H1 (cell line): ENCODE measurements around the gene MAP4K4. TPM values are rescaled to one million over a fixed set of nuclear protein-coding genes. Genes with fewer than 3 reads are reported as not detected.

ENCODE experiments used
- CTCF ChIA-PET: fragments of 300-600 bp; sonication (Branson Sonifier 250); formaldehyde crosslinking; loops from one replicate; lab custom pipeline; 2021; ENCODE audit not compliant: partially characterized antibody; lab: Charles Lee
- POLR2A ChIA-PET: fragments of 300-600 bp; sonication (Branson Sonifier 250); formaldehyde crosslinking; loops from one replicate; lab custom pipeline; 2021; ENCODE audit warnings: inconsistent platforms; ENCODE audit not compliant: partially characterized antibody; lab: Charles Lee
- DNase-seq, 2 experiments: peaks; one replicate each; pipeline versions ENCODE4 v3.0.0 to v3.0.0-alpha.2; 2010 to 2022; ENCODE audit warnings: low spot score in 2 of 2, low read depth in 1 of 2, mixed read lengths in 1 of 2
- FAIRE-seq: peaks from 2 replicates; lab custom pipeline; 2011; peaks lifted over from hg19 to GRCh38; lab: Jason Lieb, UNC
- H2AFZ ChIP-seq: 2 replicates; pipeline ENCODE4 v1.8.1; 2012; ENCODE audit warnings: low read length, inconsistent platforms
- H2AK5ac ChIP-seq: 2 replicates; pipeline ENCODE4 v1.6.1; 2013; ENCODE audit warnings: low read depth, low read length
- H2BK120ac ChIP-seq: replicated peaks from 2 replicates; pipeline ENCODE3; 2013; ENCODE audit warnings: low read depth, low read length, inconsistent platforms
- H2BK12ac ChIP-seq: 2 replicates; pipeline ENCODE4 v1.6.1; 2013; ENCODE audit warnings: low read depth, low read length
- H2BK15ac ChIP-seq: 2 replicates; pipeline ENCODE4 v1.6.1; 2013; ENCODE audit warnings: low read length
- H2BK20ac ChIP-seq: 2 replicates; pipeline ENCODE4 v1.6.1; 2013; ENCODE audit warnings: low read length
- H2BK5ac ChIP-seq: 2 replicates; pipeline ENCODE4 v1.6.1; 2013; ENCODE audit warnings: low read depth, low read length
- H3K14ac ChIP-seq: 2 replicates; pipeline ENCODE4 v1.6.1; 2013; ENCODE audit warnings: inconsistent platforms; ENCODE audit not compliant: insufficient read length
- H3K18ac ChIP-seq: 2 replicates; pipeline ENCODE4 v1.6.1; 2013; ENCODE audit warnings: low read length; ENCODE audit errors: extremely low read depth
- H3K23ac ChIP-seq: 2 replicates; pipeline ENCODE4 v1.6.1; 2013; ENCODE audit warnings: inconsistent platforms; ENCODE audit not compliant: insufficient read length
- H3K23me2 ChIP-seq: 2 replicates; pipeline ENCODE4 v1.6.1; 2013; ENCODE audit warnings: low read depth, low read length
- H3K27ac ChIP-seq: 2 replicates; pipeline ENCODE4 v1.6.1; 2011; ENCODE audit warnings: low read depth, low read length, inconsistent platforms
- H3K27me3 ChIP-seq, 4 experiments: replicated peaks in 1 of 4; 1 replicate in 1 of 4; 2 replicates in 3 of 4; pipeline versions ENCODE4 v1.6.1 to v1.8.1; 2011 to 2013; ENCODE audit warnings: low read length in 3 of 4, mild to moderate bottlenecking in 3 of 4, inconsistent platforms in 2 of 4, mixed read lengths in 2 of 4, moderate library complexity in 1 of 4; ENCODE audit not compliant: control insufficient read depth in 3 of 4, insufficient read depth in 3 of 4; ENCODE audit errors: extremely low read depth in 1 of 4
- H3K36me3 ChIP-seq, 4 experiments: 2 replicates each; pipeline versions ENCODE4 v1.6.1 to v1.8.1; 2011 to 2013; ENCODE audit warnings: mild to moderate bottlenecking in 4 of 4, low read length in 3 of 4, moderate library complexity in 2 of 4, control low read depth in 1 of 4, inconsistent platforms in 1 of 4; ENCODE audit not compliant: insufficient read depth in 4 of 4, control insufficient read depth in 2 of 4
- H3K4ac ChIP-seq: replicated peaks from 2 replicates; pipeline ENCODE3; 2013; ENCODE audit warnings: low read length, low read depth, mixed read lengths, inconsistent platforms; ENCODE audit not compliant: insufficient read length
- H3K4me1 ChIP-seq, 4 experiments: replicated peaks in 1 of 4; 1 replicate in 1 of 4; 2 replicates in 3 of 4; pipeline versions ENCODE4 v1.6.1 to v1.8.1; 2011 to 2013; ENCODE audit warnings: low read length in 3 of 4, inconsistent platforms in 2 of 4, mixed read lengths in 1 of 4; ENCODE audit not compliant: insufficient read depth in 4 of 4, control insufficient read depth in 3 of 4
- H3K4me2 ChIP-seq, 2 experiments: 2 replicates each; pipeline versions ENCODE4 v1.6.1 to v1.8.1; 2011 to 2013; ENCODE audit warnings: low read depth in 2 of 2, low read length in 2 of 2, control low read depth in 1 of 2, inconsistent platforms in 1 of 2, mild to moderate bottlenecking in 1 of 2; ENCODE audit not compliant: insufficient read depth in 1 of 2
- H3K4me3 ChIP-seq, 4 experiments: fragments of 200-600, 300-600 bp in 1 of 4; sonication (generic), shearing (Covaris generic), sonication (Bioruptor Twin) in 1 of 4; 2 replicates each; pipeline versions ENCODE4 v1.5.1 to v1.8.1; 2011 to 2016; ENCODE audit warnings: low read length in 4 of 4, low read depth in 3 of 4, control low read depth in 2 of 4, inconsistent platforms in 2 of 4, mild to moderate bottlenecking in 2 of 4, mixed read lengths in 1 of 4, moderate library complexity in 1 of 4; ENCODE audit not compliant: insufficient read depth in 2 of 4; ENCODE audit errors: extremely low read depth in 1 of 4
- H3K56ac ChIP-seq: replicated peaks from 2 replicates; pipeline ENCODE3; 2013; ENCODE audit warnings: low read depth, mild to moderate bottlenecking, mixed read lengths, low read length, inconsistent platforms; ENCODE audit not compliant: insufficient read length
- H3K79me1 ChIP-seq: 2 replicates; pipeline ENCODE4 v1.6.1; 2013; ENCODE audit warnings: low read depth, low read length, control low read depth
- H3K79me2 ChIP-seq, 2 experiments: 2 replicates each; pipeline versions ENCODE4 v1.6.1 to v1.8.1; 2012 to 2013; ENCODE audit warnings: low read length in 2 of 2, mild to moderate bottlenecking in 2 of 2, inconsistent platforms in 1 of 2; ENCODE audit not compliant: insufficient read depth in 2 of 2, control insufficient read depth in 1 of 2
- H3K9ac ChIP-seq, 4 experiments: replicated peaks in 1 of 4; 1 replicate in 1 of 4; 2 replicates in 3 of 4; pipeline versions ENCODE4 v1.6.1 to v1.8.1; 2011 to 2013; ENCODE audit warnings: low read depth in 3 of 4, low read length in 3 of 4, control low read depth in 2 of 4, mild to moderate bottlenecking in 2 of 4, moderate library complexity in 2 of 4, inconsistent platforms in 1 of 4; ENCODE audit errors: extremely low read depth in 1 of 4
- H3K9me3 ChIP-seq, 2 experiments: 2 replicates each; pipeline versions ENCODE4 v1.6.1 to v1.8.1; 2012 to 2013; ENCODE audit warnings: mild to moderate bottlenecking in 2 of 2, moderate library complexity in 2 of 2, control low read depth in 1 of 2, inconsistent platforms in 1 of 2, low read depth in 1 of 2, low read length in 1 of 2, mixed read lengths in 1 of 2; ENCODE audit not compliant: insufficient read depth in 2 of 2
- H4K20me1 ChIP-seq, 2 experiments: replicated peaks in 1 of 2; 2 replicates each; pipeline versions ENCODE3 to v1.8.1; 2011 to 2013; ENCODE audit warnings: inconsistent platforms in 2 of 2, low read length in 2 of 2, mild to moderate bottlenecking in 1 of 2; ENCODE audit not compliant: insufficient read depth in 2 of 2, control insufficient read depth in 1 of 2
- H4K5ac ChIP-seq: 2 replicates; pipeline ENCODE4 v1.6.1; 2013; ENCODE audit warnings: low read length, low read depth, mixed read lengths, inconsistent platforms; ENCODE audit not compliant: insufficient read length
- H4K8ac ChIP-seq: 2 replicates; pipeline ENCODE4 v1.8.0; 2013; ENCODE audit warnings: mild to moderate bottlenecking, moderate library complexity, low read length, inconsistent platforms; ENCODE audit not compliant: insufficient read depth; ENCODE audit errors: extremely low read depth
- H4K91ac ChIP-seq: replicated peaks from 2 replicates; pipeline ENCODE3; 2013; ENCODE audit warnings: low read length, mixed read lengths, inconsistent platforms; ENCODE audit not compliant: insufficient read length
- POLR2AphosphoS5 ChIP-seq: IDR thresholded peaks from 2 replicates; pipeline ENCODE4 v1.6.1; 2011; ENCODE audit warnings: low read depth, low read length
- RAD21 ChIP-seq, 2 experiments: IDR thresholded peaks in 1 of 2; conservative IDR thresholded peaks in 1 of 2; 2 replicates each; pipeline ENCODE4 v1.6.1; 2011; ENCODE audit warnings: low read depth in 2 of 2, low read length in 2 of 2, improper control_type of control experiment in 1 of 2, inconsistent platforms in 1 of 2, mild to moderate bottlenecking in 1 of 2, moderate library complexity in 1 of 2
- WGBS, 2 experiments: shearing (Covaris generic) in 1 of 2; methylation state at CpG; one replicate each; pipeline versions ENCODE4 v1.1.6 to v1.1.7; 2013 to 2015; ENCODE audit warnings: low lambda C conversion rate in 2 of 2, mixed read lengths in 2 of 2, inconsistent platforms in 1 of 2, low coverage in 1 of 2, missing lambda C conversion rate in 1 of 2; ENCODE audit not compliant: insufficient replicate concordance in 2 of 2, insufficient coverage in 1 of 2, insufficient read length in 1 of 2; ENCODE audit errors: extremely low coverage in 1 of 2, missing lambda C conversion rate in 1 of 2; 5-methylcytosine and 5-hydroxymethylcytosine counted together
- polyA plus RNA-seq, 7 experiments: library from polyadenylated mRNA; depleted of rRNA in 3 of 7; stranded (reverse) in 5 of 7; unstranded in 2 of 7; fragments of >200 nt in 5 of 7; fragments of 200-250 nt in 2 of 7; gene quantifications; 1 replicate in 5 of 7; 2 replicates in 1 of 7; 4 replicates in 1 of 7; pipeline versions ENCODE4 v1.2.1 to v1.2.3, GENCODE V29; 2011 to 2013; ENCODE audit warnings: missing spikeins in 2 of 7, mixed read lengths in 2 of 7
- total RNA-seq: library from RNA; stranded (reverse); fragmentation: NEBNext Ultra II Directional; extraction: Animal tissue kit (Norgen Biotek cat#: 25700); gene quantifications from 2 replicates; pipeline ENCODE4 v1.2.1, GENCODE V29; 2021

The MAP4K4 gene
- total and polyA plus RNA-seq, 2 of the 8 experiments (the other 6 are each of a cell fraction or from before 2014, with no cell fraction given): 53.2 to 138 TPM

- Histone ChIP-seq H3K79me1 (no peaks in the 10 kb centered on the region), H3K4me1 (peaks cover 0 to 3% (median 1%) of the 10 kb centered on the region in 4 experiments; a peak in 3 of 7 replicates), H3K27me3 (no peaks in the 10 kb centered on the region), H3K9me3 (no peaks in the 10 kb centered on the region), H3K18ac (no peak overlapping the region), H2BK15ac (0 out of 2 replicates have a peak overlapping the region, but pooled peaks have one; percentile 6), H4K5ac (no peak overlapping the region), H3K4ac (no peak overlapping the region), H3K79me2 (no peaks in the 10 kb centered on the region), H3K23me2 (no peaks in the 10 kb centered on the region), H2AK5ac (no peak overlapping the region), H3K14ac (no peak overlapping the region), H3K4me3 (no peak overlapping the region), H2BK120ac (no peak overlapping the region), H3K23ac (no peak overlapping the region), H4K91ac (no peak overlapping the region), H4K20me1 (no peaks in the 10 kb centered on the region), H3K27ac (no peak overlapping the region), H3K4me2 (no peak overlapping the region), H2BK20ac (no peak overlapping the region), H4K8ac (no peak overlapping the region), H3K9ac (no peak overlapping the region), H3K36me3 (no peaks in the 10 kb centered on the region), H2AFZ (0 out of 2 replicates have a peak overlapping the region, but pooled peaks have one; percentile 36), H3K56ac (no peak overlapping the region), H2BK5ac (no peak overlapping the region), H2BK12ac (no peak overlapping the region)
- TF ChIP-seq RAD21 (IDR thresholded peaks at IDR 0.05 in 1 of 2, conservative IDR thresholded peaks at IDR 0.05 in 1 of 2; ENCODE audit: low read depth in 2 of 2, low read length in 2 of 2) (peak; percentile 13 to 29; a peak in 3 of 4 replicates), POLR2AphosphoS5 (no peak)
- DNase-seq: no peak
- CTCF ChIA-PET: no interaction called here
- 83% methylated on average over 6 of the region's 6 CpGs; no CpG with 5 or more reads in 1 of the 2 experiments for WGBS, 2 experiments
- POLR2A ChIA-PET: no interaction called here
- no peak for FAIRE-seq
Measured at GRCh38 chr2:101657787-101658186, 39.7 kb upstream of the MAP4K4 start.
